Activated CD8-positive, alpha-beta T cell treated with anti-CD3 and anti-CD28 coated beads, Interleukin-2, amount 10 ng/mL, durations not matched to agents 7 days and 5 days (primary cell): ENCODE measurements around the gene MYL6B. TPM values are rescaled to one million over a fixed set of nuclear protein-coding genes. Genes with fewer than 3 reads are reported as not detected.
A peak's percentile ranks its signal among the peaks of the same experiment; 100 is the strongest.
"Not testable (repeated sequence)": the region's sequence is repeated elsewhere in the genome, so short reads cannot be mapped to it uniquely, and the experiment has no call there.

Experiments used
- ATAC-seq: fragments of 150-1000 bp; cut with Tn5 transposase; one replicate; pipeline ENCODE4 v1.10.0; 2021; ENCODE audit warnings: moderate library complexity
- CTCF ChIA-PET: fragments of 350-600 bp; sonication (Branson Sonifier 250); formaldehyde crosslinking; loops from one replicate; lab custom pipeline; 2021; ENCODE audit warnings: antibody characterized with exemption; lab: Charles Lee
- POLR2A ChIA-PET: fragments of 350-600 bp; sonication (Branson Sonifier 250); formaldehyde crosslinking; loops from one replicate; lab custom pipeline; 2021; ENCODE audit warnings: antibody characterized with exemption; lab: Charles Lee
- DNase-seq: peaks from one replicate; pipeline ENCODE4 v3.0.0-alpha.2; 2020
- H3K27ac Mint-ChIP-seq: one replicate; pipeline ENCODE4 v1.8.0; 2021; ENCODE audit warnings: mild to moderate bottlenecking, mixed read lengths
- H3K27me3 Mint-ChIP-seq: one replicate; pipeline ENCODE4 v1.8.0; 2021; ENCODE audit warnings: low read depth, mixed read lengths
- H3K36me3 Mint-ChIP-seq: one replicate; pipeline ENCODE4 v1.8.0; 2021; ENCODE audit warnings: low read depth, mixed read lengths
- H3K4me1 Mint-ChIP-seq: one replicate; pipeline ENCODE4 v1.8.0; 2021; ENCODE audit warnings: low read depth, mixed read lengths
- H3K4me3 Mint-ChIP-seq: one replicate; pipeline ENCODE4 v1.8.0; 2021; ENCODE audit warnings: mild to moderate bottlenecking, mixed read lengths
- H3K9me3 Mint-ChIP-seq: one replicate; pipeline ENCODE4 v1.8.0; 2022; ENCODE audit warnings: mixed read lengths; ENCODE audit not compliant: insufficient read depth
- total RNA-seq, 2 experiments: library from RNA; stranded (reverse); gene quantifications; one replicate each; pipeline ENCODE4 v1.2.3, GENCODE V29; 2021

Gene MYL6B
- total RNA-seq, 2 experiments from 2014 or later, result 60.0 to 60.7 TPM

DNA sequence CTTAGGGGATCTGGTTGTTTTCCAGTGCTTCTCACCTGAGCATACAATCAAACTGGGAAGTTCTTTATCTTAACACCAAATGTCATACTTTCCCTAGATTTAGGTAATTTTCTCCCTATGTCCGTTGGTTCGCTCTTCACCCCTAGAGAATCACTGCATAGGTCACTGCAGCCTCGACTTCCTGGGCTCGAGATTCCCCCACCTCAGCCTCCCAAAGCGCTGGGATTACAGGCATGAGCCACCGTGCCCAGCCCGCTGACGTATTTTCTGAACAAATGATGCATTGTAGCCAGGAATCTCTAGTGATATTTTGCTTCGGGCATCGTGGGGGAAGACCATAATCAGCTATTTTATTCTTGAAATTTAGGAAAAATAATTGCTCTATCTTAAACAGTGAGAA, 37.1 kb upstream of the MYL6B start:
- ChIA-PET CTCF (interaction anchor here (0.7 to 4.9 kb wide), 10 partner anchors 8 to 185 kb away, joined by 3 to 58 read pairs (median 5); partner anchors contain the start of genes ESYT1 and PA2G4), POLR2A (interaction anchor here (0.6 to 5.0 kb wide), 3 partner anchors 12 to 157 kb away, joined by 3 to 105 read pairs (median 10); partner anchors contain the start of gene PA2G4)
- Mint-ChIP-seq H3K27me3 (no peaks in the 10 kb centered on the region), H3K4me1 (peaks cover 35% of the 10 kb centered on the region), H3K36me3 (peaks cover 63% of the 10 kb centered on the region), H3K9me3 (no peaks in the 10 kb centered on the region), H3K4me3 (peak overlapping the region; percentile 100), H3K27ac (peak overlapping the region; percentile 100)
- no peak for ATAC-seq
- DNase-seq, result no peak

DNA sequence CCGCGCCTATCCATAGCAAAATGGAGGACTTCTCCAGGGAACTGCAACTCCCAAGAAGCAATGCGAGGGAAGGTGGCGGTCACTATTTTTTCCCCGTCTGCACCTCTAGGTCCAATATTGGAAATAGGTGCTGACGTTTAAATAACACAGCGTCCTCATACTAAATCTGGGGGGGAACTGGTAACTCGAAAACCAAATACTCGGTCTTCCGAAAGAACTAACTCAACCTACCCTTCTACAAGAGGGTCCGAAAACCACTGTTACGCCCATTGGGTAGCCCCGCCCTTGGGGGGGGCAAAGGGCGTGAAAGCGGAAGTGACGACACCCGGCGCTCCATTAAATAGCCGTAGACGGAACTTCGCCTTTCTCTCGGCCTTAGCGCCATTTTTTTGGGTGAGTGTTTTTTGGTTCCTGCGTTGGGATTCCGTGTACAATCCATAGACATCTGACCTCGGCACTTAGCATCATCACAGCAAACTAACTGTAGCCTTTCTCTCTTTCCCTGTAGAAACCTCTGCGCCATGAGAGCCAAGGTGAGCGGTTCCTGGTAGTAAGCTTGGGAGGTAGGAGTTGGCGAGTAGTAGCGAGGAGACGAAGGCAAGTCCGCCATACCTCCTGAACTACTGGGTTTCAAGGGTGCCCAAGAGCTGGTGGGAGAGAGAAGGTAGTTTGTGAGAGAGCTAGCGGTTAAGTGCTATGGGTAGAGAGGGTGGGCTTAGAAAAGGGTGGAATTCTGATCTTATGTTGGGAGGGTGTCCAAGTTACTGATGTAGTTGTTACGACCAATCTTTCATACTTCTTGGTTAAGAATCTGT, 35.9 kb upstream of the MYL6B start, which contains the start of gene RPL41:
Gene RPL41 (plus strand): TSS at position 367 of the 815 bp plus-strand sequence.
- H3K9me3 Mint-ChIP-seq, result no peaks in the 10 kb centered on the region

DNA sequence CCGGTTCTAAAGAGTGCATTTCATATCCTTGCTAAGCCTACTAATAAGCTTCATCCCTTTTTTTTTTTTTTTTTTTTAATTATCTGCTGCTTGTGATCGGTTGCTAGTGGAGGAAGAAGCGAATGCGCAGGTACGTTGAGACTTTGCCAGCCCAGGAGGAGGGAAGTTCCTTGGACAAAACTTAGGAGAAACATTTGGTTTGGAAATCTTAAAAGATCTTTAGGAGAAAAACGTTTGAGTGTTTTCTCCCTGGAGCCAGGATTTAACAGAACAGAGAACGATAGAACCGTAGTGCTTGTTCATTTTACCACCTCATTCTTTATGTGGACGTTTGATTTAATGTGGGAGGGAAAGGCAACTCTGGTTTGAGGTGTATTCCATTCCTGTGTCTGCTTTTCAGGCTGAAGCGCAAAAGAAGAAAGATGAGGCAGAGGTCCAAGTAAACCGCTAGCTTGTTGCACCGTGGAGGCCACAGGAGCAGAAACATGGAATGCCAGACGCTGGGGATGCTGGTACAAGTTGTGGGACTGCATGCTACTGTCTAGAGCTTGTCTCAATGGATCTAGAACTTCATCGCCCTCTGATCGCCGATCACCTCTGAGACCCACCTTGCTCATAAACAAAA, 35.2 kb upstream of the MYL6B start:
- not testable (repeated sequence) for ATAC-seq

More for the DNA sequence above, 35.9 kb upstream of the MYL6B start, which contains the start of gene RPL41:
- DNase-seq (peak; percentile 96), ATAC-seq (peak; percentile 30)
- peaks cover 60% of the 10 kb centered on the region for H3K36me3 Mint-ChIP-seq
- peaks cover 39% of the 10 kb centered on the region for H3K4me1 Mint-ChIP-seq
- H3K27ac Mint-ChIP-seq, result peak within 1 kb of the TSS; percentile 100
- POLR2A ChIA-PET, result interaction anchor here (0.6 to 5.2 kb wide), 15 partner anchors 8 to 378 kb away, joined by 3 to 105 read pairs (median 5); partner anchors contain the start of genes ESYT1, MYL6, ORMDL2 and PA2G4
- CTCF ChIA-PET, result interaction anchor here (0.8 to 4.9 kb wide), 15 partner anchors 9 to 378 kb away, joined by 3 to 122 read pairs (median 12); partner anchors contain the start of genes ESYT1, MYL6B, PA2G4 and RNF41
- no peaks in the 10 kb centered on the region for H3K27me3 Mint-ChIP-seq
- peak within 1 kb of the TSS; percentile 100 for H3K4me3 Mint-ChIP-seq

DNA sequence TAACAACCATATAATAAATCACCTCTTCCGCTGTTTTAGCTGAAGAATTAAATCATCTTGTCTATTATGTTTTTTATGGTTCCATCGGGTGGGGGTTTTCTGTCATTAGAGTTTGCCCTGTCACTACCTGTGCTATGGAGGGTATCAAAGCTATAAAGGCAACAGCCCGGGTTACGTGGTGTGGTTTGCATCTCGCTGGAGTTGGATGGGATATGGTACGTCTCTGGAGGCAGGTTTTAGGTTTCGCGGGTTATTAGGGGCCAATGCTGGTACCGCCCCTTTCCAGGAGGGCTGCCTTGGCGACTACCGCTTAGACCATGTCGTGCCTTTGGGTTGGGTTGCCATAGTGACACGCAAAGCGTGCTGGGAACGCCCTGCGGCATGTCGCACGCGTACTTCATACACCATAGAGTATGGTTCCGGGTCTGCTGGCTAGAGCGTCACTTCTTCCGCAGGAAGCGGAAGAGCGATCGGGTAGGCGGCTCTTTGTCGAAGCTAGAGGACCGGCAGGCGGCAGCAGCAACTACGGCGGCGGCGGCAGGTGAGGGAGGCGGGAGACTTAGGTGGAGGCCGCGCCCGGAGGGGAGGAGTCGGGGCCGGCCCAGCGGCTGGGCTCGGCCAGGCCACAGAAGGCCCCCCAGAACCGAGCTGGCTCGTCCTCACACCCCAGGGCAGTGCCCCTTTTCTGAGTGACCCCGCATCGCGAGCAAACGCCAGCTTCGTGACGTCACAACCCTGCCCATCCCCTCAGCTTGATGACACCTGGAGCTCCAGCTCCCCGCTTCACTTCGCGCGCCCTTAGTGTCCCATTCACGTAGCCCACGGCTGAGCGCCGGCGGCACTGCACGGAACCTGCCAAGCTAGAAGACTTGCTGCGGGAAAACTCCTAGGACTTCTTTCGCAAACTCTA, 34.4 kb upstream of the MYL6B start, which contains the start of gene ZC3H10:
Gene ZC3H10 (plus strand): TSS at position 489 of the 910 bp plus-strand sequence. CDS start 2,297 bp downstream, outside the sequence.
- Mint-ChIP-seq H3K9me3 (no peaks in the 10 kb centered on the region), H3K36me3 (peaks cover 47% of the 10 kb centered on the region), H3K27me3 (no peaks in the 10 kb centered on the region), H3K4me3 (peak within 1 kb of the TSS; percentile 100), H3K4me1 (peaks cover 39% of the 10 kb centered on the region), H3K27ac (peak within 1 kb of the TSS; percentile 100)
- ChIA-PET POLR2A (interaction anchor here (0.6 to 5.2 kb wide), 30 partner anchors 10 to 1163 kb away, joined by 3 to 105 read pairs (median 5); partner anchors contain the start of genes ANKRD52, CD63, ESYT1 and MYL6), CTCF (interaction anchor here (0.6 to 4.9 kb wide), 51 partner anchors 9 to 379 kb away, joined by 3 to 122 read pairs (median 5); partner anchors contain the start of genes ANKRD52, CNPY2, COQ10A and CS)
- DNase-seq (peak; percentile 100), ATAC-seq (peak; percentile 76)

More for the DNA sequence above, 35.2 kb upstream of the MYL6B start:
- Mint-ChIP-seq H3K27ac (peak overlapping the region; percentile 100), H3K4me3 (peak overlapping the region; percentile 100), H3K36me3 (peaks cover 55% of the 10 kb centered on the region), H3K4me1 (peaks cover 39% of the 10 kb centered on the region)
- DNase-seq, H3K27me3 Mint-ChIP-seq, H3K9me3 Mint-ChIP-seq: not testable (repeated sequence)
- CTCF ChIA-PET, result interaction anchor here (0.6 to 4.9 kb wide), 19 partner anchors 10 to 379 kb away, joined by 3 to 122 read pairs (median 6); partner anchors contain the start of genes COQ10A, ESYT1, MYL6B and ORMDL2
- POLR2A ChIA-PET, result interaction anchor here (0.6 to 5.2 kb wide), 25 partner anchors 9 to 388 kb away, joined by 3 to 105 read pairs (median 5); partner anchors contain the start of genes CD63, ESYT1, MYL6 and MYL6B

DNA sequence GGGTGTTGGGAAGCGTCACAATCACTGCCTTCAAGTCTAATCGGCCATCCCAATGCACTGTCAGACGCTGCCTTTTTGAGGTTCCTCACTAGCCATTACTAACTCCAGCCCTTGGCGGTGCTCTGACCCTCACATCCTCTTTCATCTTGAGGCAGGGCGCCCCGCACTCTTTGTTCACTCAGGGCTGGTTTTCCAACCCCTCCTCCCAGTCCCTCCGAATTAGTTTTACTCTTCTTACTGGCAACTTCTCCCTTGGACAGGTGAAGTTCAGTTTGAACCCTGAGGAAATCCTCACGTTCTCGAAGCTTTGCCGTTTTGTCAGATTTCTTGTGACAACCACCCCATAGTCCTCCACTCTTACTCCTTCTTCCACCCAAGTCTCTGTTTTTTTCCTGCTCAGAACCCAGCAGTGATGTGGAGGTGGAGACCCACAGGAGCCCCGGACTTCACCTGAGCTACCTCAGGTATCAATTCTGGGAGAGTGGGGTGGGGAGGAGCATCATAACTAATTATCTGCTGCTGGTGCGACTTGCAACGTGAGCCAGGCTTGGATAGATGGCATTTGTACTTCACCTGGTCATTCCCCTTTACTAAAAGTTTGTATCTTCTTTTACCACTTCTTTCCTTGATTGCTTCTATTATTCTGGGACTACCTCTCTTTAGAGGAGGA, 33.6 kb upstream of the MYL6B start:
- Mint-ChIP-seq H3K36me3 (peaks cover 41% of the 10 kb centered on the region), H3K9me3 (no peaks in the 10 kb centered on the region), H3K27me3 (no peaks in the 10 kb centered on the region), H3K4me1 (peaks cover 41% of the 10 kb centered on the region), H3K4me3 (peak overlapping the region; percentile 100), H3K27ac (peak overlapping the region; percentile 100)
- DNase-seq (no peak), ATAC-seq (peak; percentile 6)
- ChIA-PET CTCF (interaction anchor here (0.6 to 4.9 kb wide), 45 partner anchors 8 to 380 kb away, joined by 3 to 122 read pairs (median 5); partner anchors contain the start of genes ANKRD52, CNPY2, COQ10A and CS), POLR2A (interaction anchor here (0.6 to 5.2 kb wide), 21 partner anchors 9 to 390 kb away, joined by 3 to 105 read pairs (median 6); partner anchors contain the start of genes ANKRD52, CD63, ESYT1 and MYL6)

DNA sequence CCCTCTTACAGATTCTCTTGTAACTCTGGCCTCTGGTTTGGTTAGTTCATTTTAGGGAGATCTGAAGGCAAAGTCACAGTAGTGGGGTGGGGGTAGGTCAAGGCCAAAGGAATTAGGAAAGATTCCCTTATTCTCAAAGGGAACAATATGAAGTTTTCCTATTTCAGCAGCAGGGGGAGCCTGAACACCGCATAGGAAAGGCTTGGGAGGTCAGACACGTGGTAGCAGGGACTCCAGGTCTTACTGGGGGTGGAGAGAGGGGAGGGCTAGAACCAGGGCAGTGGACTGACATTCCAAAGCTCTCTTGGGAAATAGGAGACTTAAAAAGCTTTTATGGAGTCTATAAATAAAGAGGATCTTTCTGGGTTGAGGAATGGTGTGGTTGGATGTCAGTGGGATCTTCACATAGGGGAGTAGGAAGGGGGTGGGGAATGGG, 33.0 kb upstream of the MYL6B start:
- DNase-seq (peak; percentile 74), ATAC-seq (no peak)
- ChIA-PET POLR2A (interaction anchor here (0.7 to 5.2 kb wide), 11 partner anchors 8 to 390 kb away, joined by 3 to 105 read pairs (median 8); partner anchors contain the start of genes ANKRD52, CD63, ESYT1 and MYL6), CTCF (interaction anchor here (0.7 to 4.9 kb wide), 30 partner anchors 7 to 381 kb away, joined by 3 to 122 read pairs (median 6); partner anchors contain the start of genes ANKRD52, CNPY2, CS and ESYT1)
- Mint-ChIP-seq H3K4me1 (peaks cover 42% of the 10 kb centered on the region), H3K36me3 (peaks cover 37% of the 10 kb centered on the region), H3K27ac (peak overlapping the region; percentile 100), H3K9me3 (no peaks in the 10 kb centered on the region), H3K4me3 (peak overlapping the region; percentile 100), H3K27me3 (no peaks in the 10 kb centered on the region)

DNA sequence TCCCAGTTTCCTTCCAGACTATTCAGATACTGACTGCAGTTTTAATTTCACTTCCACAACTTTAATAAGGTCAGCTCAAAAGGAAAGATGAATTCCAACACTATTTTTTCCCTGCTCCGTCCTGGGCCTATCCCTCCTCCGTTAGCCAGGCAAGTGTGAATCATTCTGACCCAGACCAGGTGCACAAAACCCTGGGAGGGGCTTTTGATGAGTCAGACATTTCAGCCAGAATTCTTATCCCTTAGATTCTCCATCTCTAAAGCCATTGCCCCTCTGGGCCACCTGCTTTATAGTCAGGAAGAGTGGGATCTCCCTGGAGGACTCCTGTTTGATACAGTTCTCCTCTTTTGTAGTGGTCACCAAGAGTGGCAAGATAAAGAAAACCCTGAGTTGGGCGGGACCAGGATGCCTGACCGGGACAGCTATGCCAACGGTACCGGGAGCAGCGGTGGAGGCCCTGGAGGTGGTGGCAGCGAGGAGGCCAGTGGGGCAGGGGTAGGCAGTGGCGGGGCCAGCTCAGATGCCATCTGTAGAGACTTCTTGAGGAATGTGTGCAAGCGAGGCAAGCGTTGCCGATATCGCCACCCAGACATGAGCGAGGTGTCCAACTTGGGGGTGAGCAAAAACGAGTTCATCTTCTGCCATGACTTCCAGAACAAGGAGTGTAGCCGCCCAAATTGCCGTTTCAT, 32.1 kb upstream of the MYL6B start:
- no peak overlapping the region for H3K27ac Mint-ChIP-seq
- DNase-seq, result no peak
- H3K4me3 Mint-ChIP-seq, result no peak overlapping the region
- peaks cover 34% of the 10 kb centered on the region for H3K36me3 Mint-ChIP-seq
- ChIA-PET POLR2A (interaction anchor here (0.7 to 5.2 kb wide), 5 partner anchors 8 to 69 kb away, joined by 3 to 54 read pairs (median 8); partner anchors contain the start of genes ESYT1, MYL6B, PA2G4 and SMARCC2), CTCF (interaction anchor here (0.7 to 4.9 kb wide), 19 partner anchors 6 to 382 kb away, joined by 3 to 122 read pairs (median 6); partner anchors contain the start of genes ANKRD52, ESYT1, MYL6 and MYL6B)
- no peaks in the 10 kb centered on the region for H3K9me3 Mint-ChIP-seq
- H3K4me1 Mint-ChIP-seq, result peaks cover 50% of the 10 kb centered on the region
- ATAC-seq, result no peak
- H3K27me3 Mint-ChIP-seq, result no peaks in the 10 kb centered on the region

DNA sequence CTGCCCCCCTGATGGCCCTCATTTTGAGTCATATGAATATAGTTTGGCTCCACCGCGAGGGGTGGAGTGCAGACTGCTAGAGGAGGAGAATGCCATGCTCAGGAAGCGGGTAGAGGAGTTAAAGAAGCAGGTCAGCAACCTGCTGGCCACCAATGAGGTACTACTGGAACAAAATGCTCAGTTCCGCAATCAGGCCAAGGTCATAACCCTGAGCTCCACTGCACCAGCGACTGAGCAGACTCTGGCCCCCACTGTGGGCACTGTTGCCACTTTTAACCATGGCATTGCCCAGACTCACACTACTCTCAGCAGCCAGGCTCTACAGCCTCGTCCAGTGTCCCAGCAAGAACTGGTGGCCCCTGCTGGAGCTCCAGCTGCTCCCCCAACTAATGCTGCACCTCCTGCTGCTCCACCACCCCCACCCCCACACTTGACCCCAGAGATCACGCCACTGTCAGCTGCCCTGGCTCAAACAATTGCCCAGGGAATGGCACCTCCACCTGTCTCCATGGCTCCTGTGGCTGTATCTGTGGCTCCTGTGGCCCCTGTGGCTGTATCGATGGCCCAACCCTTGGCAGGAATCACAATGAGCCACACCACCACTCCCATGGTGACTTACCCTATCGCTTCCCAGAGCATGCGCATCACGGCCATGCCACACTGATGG, 31.1 kb upstream of the MYL6B start:
- no peaks in the 10 kb centered on the region for H3K27me3 Mint-ChIP-seq
- ATAC-seq (no peak), DNase-seq (no peak)
- H3K36me3 Mint-ChIP-seq, result peaks cover 33% of the 10 kb centered on the region
- POLR2A ChIA-PET, result interaction anchor here (0.8 kb wide), 1 partner anchor 68 kb away, joined by 3 read pairs; the partner anchor contains the start of gene SMARCC2
- no peak overlapping the region for H3K27ac Mint-ChIP-seq
- H3K9me3 Mint-ChIP-seq, result no peaks in the 10 kb centered on the region
- CTCF ChIA-PET, result no interaction called here
- no peak overlapping the region for H3K4me3 Mint-ChIP-seq
- H3K4me1 Mint-ChIP-seq, result peaks cover 55% of the 10 kb centered on the region
